ENCODE measurements around the gene ADGRG1. TPM values are rescaled to one million over a fixed set of nuclear protein-coding genes. Genes with fewer than 3 reads are reported as not detected.

ADGRG1 gene
- total RNA-seq, 4 donors from 2014 or later = 6.5 to 87.0 (median 7.8) TPM

DNA sequence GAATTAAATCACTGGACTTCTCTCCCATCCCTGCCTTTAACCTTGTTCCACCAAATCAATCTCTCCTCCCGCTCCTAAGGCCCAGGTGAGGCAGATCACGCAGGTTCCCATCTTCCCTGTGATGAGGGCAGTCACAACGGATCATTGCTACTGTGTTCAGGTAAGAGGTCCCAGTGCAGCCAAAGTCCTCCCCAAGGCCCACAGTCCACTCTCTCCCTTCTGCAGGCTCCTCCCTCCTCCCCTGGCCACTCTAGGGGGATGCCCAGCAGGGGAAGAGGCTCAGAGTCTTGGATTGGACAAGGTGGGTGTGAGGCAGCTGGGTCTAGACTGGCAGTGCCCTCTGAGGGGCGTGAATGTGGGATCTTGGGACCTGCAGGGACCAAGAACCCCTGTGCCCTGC, 37.1 kb downstream of the ADGRG1 start:
- TF ChIP-seq, protein P1, sequence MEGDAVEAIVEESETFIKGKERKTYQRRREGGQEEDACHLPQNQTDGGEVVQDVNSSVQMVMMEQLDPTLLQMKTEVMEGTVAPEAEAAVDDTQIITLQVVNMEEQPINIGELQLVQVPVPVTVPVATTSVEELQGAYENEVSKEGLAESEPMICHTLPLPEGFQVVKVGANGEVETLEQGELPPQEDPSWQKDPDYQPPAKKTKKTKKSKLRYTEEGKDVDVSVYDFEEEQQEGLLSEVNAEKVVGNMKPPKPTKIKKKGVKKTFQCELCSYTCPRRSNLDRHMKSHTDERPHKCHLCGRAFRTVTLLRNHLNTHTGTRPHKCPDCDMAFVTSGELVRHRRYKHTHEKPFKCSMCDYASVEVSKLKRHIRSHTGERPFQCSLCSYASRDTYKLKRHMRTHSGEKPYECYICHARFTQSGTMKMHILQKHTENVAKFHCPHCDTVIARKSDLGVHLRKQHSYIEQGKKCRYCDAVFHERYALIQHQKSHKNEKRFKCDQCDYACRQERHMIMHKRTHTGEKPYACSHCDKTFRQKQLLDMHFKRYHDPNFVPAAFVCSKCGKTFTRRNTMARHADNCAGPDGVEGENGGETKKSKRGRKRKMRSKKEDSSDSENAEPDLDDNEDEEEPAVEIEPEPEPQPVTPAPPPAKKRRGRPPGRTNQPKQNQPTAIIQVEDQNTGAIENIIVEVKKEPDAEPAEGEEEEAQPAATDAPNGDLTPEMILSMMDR (IDR thresholded peaks at IDR 0.05) = no peak
- no peak for TF ChIP-seq POLR2A (IDR thresholded peaks at IDR 0.05)
- Histone ChIP-seq H3K27ac (no peak overlapping the region), H3K9me3 (no peaks in the 10 kb centered on the region), H3K27me3 (no peaks in the 10 kb centered on the region), H3K4me1 (no peaks in the 10 kb centered on the region), H3K4me3 (no peak overlapping the region), H3K36me3 (no peaks in the 10 kb centered on the region)
- intact Hi-C loops (cut with DNase I; ENCODE audit: low total_unique reads) = no loop called here
- DNase-seq = no peak

DNA sequence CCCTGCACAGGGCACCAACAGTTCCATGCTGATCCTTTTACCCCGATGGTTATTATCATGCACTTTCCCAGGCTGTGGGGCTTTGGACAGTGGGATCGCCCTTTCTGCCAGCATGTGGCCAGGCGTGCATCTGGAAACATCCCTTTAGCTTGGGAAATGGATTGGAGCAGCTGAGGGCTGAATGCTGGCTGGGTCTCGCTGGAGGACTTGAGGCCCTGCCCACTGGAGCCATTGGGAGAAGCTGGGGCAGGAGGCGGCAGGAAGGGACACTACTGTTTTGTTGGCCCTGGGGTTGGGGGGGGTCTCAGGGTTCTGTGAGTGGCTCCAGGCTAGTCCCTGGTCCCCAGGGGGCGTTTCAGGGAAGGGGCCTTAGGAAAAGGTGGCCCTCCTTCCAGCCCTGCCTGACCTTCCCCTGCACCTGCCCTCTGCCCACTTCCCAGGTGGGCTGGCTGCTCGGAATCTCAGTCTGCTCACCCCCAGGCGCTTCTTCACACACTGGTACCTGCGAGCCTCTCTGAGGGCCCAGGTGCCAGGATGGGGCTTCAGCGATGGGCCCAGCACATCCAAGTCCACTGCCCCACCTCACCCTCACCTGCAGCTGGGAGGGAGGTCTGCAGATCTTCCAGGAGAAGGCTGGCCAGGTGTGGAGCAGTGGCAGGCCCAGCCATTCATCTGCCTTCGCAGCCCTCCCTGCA, 38.1 kb downstream of the ADGRG1 start:
- intact Hi-C loops (cut with DNase I; ENCODE audit: low total_unique reads) = no loop called here
- H3K4me1 ChIP-seq = no peaks in the 10 kb centered on the region
- H3K4me3 ChIP-seq = no peak overlapping the region
- no peak overlapping the region for H3K27ac ChIP-seq
- DNase-seq = no peak
- no peaks in the 10 kb centered on the region for H3K9me3 ChIP-seq
- no peaks in the 10 kb centered on the region for H3K36me3 ChIP-seq
- TF ChIP-seq, protein P1 (IDR thresholded peaks at IDR 0.05) = no peak
- TF ChIP-seq POLR2A (IDR thresholded peaks at IDR 0.05) = no peak
- no peaks in the 10 kb centered on the region for H3K27me3 ChIP-seq

DNA sequence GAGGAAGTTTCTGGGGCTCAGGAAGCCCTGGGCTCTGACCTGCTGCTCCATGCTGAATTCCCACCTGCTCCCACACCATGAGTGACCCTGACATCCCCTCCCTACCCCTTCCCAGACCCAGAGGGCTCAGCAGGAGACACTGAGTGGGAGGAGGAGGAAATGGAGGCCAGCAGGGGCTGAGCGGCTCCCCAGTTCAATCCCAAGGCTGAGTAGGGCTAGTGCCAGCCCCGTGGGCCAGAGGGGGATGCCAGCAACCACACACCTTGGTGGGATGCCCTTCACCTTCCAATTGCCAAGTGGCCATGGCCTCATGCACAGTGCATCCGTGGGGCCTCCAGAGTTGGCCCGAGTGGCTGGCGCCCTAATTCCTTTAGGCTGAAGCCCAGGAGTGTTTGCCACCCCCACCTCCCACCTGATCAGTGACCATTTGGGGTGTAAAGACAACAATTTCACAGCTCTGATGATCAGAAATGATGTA, 38.7 kb downstream of the ADGRG1 start:
- TF ChIP-seq, protein P1 (IDR thresholded peaks at IDR 0.05) = no peak
- TF ChIP-seq POLR2A (IDR thresholded peaks at IDR 0.05) = no peak
- intact Hi-C loops (cut with DNase I; ENCODE audit: low total_unique reads) = no loop called here
- Histone ChIP-seq H3K9me3 (no peaks in the 10 kb centered on the region), H3K27ac (no peak overlapping the region), H3K36me3 (no peaks in the 10 kb centered on the region), H3K4me3 (no peak overlapping the region), H3K27me3 (no peaks in the 10 kb centered on the region), H3K4me1 (no peaks in the 10 kb centered on the region)
- no peak for DNase-seq

DNA sequence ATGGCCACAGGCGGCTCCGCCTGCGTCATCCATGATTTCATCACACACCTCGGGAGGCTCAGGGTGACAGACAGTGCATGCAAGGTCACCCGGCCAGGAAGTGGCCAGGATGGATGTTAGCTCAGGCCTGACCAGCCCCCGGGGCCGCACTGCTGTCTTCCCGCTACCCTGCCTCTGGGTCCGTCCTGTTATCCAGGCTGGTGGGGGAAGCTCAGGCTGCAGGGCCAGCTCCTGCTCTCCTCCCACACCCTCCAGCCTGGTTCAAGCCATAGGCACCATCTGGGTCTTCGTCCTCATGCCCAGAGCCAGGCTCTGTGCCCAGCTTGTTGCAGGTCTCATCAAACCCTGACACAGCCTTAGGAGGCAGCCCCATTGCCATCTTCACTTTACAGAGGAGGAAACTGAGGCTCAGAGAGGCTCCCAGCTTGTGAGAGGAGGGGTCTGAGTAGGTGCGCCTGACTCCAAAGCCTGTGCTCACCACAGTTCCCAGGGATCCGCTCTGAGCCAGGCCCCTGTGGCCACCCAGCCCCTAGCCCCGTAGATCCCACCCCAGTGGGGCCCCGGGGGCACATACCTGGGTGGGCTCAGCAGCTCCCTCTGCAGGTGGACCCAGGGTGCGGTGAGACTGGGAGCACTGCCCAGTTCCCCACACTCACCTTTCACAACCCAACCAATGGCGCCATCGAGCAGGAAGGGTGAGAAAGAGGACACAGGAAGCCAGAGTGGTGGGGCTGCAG, 39.3 kb downstream of the ADGRG1 start:
- no peak overlapping the region for H3K4me3 ChIP-seq
- no peaks in the 10 kb centered on the region for H3K4me1 ChIP-seq
- no peak for DNase-seq
- no peaks in the 10 kb centered on the region for H3K27me3 ChIP-seq
- no peaks in the 10 kb centered on the region for H3K9me3 ChIP-seq
- intact Hi-C loops (cut with DNase I; ENCODE audit: low total_unique reads) = no loop called here
- H3K36me3 ChIP-seq = no peaks in the 10 kb centered on the region
- TF ChIP-seq POLR2A (IDR thresholded peaks at IDR 0.05) = no peak
- TF ChIP-seq, protein P1 (IDR thresholded peaks at IDR 0.05) = no peak
- H3K27ac ChIP-seq = no peak overlapping the region

DNA sequence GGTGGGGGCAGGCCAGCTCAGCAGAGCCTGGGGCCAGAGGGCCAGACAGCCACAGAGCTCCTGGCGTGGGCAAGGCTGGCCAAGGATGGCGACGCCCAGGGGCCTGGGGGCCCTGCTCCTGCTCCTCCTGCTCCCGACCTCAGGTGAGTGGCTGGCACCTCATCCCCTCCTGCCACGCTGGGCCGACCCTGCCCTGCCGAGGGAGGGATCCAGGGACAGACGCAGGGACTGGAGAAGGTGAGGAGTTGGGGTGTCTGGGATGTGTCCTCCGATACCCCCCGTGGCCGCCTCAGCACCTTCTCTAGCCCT, 39.8 kb downstream of the ADGRG1 start, which contains the start of gene ADGRG3:
ADGRG3 (plus strand) TSS at position 44 of the 309 bp plus-strand sequence; CDS start at position 86, 42 bp downstream.
- H3K27ac ChIP-seq = no peak within 1 kb of the TSS
- H3K4me1 ChIP-seq = no peaks in the 10 kb centered on the region
- H3K4me3 ChIP-seq = no peak within 1 kb of the TSS
- H3K9me3 ChIP-seq = no peaks in the 10 kb centered on the region
- TF ChIP-seq, protein P1 (IDR thresholded peaks at IDR 0.05) = no peak
- TF ChIP-seq POLR2A (IDR thresholded peaks at IDR 0.05) = no peak
- intact Hi-C loops (cut with DNase I; ENCODE audit: low total_unique reads) = no loop called here
- DNase-seq = no peak
- no peaks in the 10 kb centered on the region for H3K36me3 ChIP-seq
- H3K27me3 ChIP-seq = no peaks in the 10 kb centered on the region

Measured in uterus (tissue), 4 donors.